ENCODE results near the gene EIF3K.
A peak's percentile ranks its signal among the peaks of the same experiment; 100 is the strongest.
"Not testable (repeated sequence)": the region's sequence is repeated elsewhere in the genome, so short reads cannot be mapped to it uniquely, and the experiment has no call there.

EIF3K gene

DNA sequence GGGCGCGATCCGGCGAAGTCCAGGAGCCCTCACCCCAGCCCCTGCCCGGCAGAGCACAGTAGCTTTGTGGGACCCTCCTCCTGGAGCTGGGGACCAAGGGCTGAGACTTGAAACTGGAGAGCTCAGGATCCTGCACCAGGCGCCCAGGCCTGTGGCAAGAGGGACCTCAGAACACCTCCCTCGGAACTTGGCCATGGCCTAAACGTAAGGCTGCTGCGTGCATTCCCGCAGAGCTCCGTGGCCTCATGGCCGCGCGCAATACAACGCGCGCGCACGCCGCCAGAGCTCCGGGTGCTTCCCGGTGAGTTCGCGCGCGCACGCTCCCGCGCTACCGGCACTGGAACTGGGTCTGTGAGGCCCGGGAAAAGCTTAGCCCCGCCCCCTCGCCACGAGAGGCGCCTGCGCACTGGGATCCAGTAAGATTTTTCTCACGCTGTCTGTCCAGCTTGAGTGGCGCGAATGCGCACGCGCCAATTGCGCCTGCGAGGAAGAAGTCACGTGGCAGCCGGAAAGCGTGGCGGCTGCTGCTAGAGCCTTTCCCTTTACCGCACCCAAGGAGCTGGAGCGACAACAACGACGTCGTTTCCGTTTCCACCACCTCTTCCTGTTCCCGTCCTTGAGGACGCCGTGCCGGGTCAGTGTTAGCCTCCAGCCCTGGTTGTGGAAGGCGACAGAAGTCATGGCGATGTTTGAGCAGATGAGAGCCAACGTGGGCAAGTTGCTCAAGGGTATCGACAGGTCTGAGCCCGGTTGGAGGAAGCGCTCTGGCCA lies at the start of gene EIF3K:
EIF3K (plus strand) TSS at position 599 of the 771 bp plus-strand sequence; CDS start at position 680, 81 bp downstream.
- DNase-seq (ENCODE audit: low read depth), result peak; percentile 98

DNA sequence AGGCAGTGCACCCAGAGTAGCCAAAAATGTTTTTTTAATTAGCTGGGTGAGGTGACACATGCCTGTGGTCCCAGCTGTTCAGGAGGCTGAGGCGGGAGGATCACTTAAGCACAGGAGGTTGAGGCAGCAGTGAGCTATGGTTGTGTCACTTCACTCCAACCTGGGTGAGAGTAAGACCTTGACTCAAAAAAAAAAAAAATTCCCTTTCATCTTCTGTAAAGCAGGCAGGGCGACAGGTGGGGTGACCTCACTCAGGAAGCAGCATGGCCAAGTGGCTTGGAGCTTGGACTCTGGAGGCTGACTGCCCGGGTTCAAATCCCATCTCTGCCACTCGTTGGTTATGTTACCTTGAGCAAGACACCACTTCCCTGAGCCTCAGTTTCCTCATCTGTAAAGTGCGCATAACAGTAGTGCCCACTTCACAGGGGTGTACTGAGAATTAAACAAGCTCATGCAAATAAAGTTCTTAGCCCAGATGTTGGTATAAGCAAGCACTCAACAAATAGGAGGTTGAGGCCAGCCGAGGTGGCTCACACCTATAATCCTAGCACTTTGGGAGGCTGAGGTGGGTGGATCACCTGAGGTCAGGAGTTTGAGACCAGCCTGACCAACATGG lies 49.5 kb upstream of the EIF3K start:
- DNase-seq (ENCODE audit: low read depth), result no peak

DNA sequence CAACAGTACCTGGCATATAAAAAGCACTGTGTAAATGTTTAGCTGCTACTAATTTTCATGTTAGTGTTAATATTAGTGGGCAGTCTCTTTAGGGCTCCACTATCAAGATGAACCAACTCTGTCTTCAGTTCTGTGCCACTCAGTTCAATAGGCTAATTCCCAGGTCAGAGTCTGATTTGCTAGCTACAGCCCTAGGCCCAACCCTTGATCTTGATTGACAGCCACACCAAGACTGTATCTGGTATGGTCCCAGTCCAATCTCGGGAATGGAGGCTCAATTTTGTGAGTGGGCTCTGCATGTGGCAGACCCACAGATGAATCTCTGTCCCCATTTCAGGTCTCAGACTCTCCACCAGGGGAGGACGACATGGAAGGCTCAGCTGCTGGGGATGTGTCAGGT lies 47.3 kb upstream of the EIF3K start:
- no peak for DNase-seq (ENCODE audit: low read depth)

DNA sequence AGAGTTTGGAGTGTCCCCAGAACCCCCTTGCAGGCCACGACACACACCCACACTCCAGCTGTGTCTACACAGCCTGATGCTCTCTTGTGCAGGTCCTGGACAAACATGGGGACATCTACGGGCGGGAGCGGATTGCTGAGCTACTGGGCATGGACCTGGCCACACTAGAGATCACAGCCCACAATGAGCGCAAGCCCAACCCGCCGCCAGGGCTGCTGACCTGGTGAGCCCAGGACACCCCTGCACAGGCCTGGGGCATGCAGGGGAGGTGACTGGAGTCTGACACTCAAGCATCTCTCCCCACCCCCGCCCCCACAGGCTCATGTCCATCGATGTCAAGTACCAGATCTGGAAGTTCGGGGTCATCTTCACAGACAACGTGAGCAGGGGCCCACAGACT lies 41.2 kb upstream of the EIF3K start:
- no peak for DNase-seq (ENCODE audit: low read depth)

GRCh38 chr19:38579304-38579703 lies 39.7 kb upstream of the EIF3K start:
- DNase-seq (ENCODE audit: low read depth), result not testable (repeated sequence)

DNA sequence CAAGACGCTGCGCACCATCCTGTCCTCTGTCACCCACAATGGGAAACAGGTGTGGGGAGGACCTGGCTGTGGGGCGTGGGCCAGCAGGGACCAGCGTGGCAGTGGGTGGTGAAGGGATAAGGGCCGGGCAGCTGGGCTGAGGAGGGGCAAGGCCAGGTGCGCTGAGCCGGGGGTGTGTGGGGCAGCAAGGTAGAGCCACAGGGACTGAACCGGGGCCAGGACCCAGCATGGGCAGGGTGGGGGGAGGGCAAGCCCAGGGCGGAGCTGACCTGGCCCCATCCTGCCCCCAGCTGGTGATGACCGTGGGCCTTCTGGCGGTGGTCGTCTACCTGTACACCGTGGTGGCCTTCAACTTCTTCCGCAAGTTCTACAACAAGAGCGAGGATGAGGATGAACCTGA lies 38.9 kb upstream of the EIF3K start:
- DNase-seq (ENCODE audit: low read depth), result no peak

GRCh38 chr19:38583219-38583984 lies 35.6 kb upstream of the EIF3K start:
- DNase-seq (ENCODE audit: low read depth), result no peak

GRCh38 chr19:38583985-38584305 lies 35.0 kb upstream of the EIF3K start:
- no peak for DNase-seq (ENCODE audit: low read depth)

- DNase-seq (ENCODE audit: low read depth), result no peak
Observed at GRCh38 chr19:38587562-38587961, 31.4 kb upstream of the EIF3K start.

- no peak for DNase-seq (ENCODE audit: low read depth)
Observed at GRCh38 chr19:38588041-38588440, 30.9 kb upstream of the EIF3K start.

DNA sequence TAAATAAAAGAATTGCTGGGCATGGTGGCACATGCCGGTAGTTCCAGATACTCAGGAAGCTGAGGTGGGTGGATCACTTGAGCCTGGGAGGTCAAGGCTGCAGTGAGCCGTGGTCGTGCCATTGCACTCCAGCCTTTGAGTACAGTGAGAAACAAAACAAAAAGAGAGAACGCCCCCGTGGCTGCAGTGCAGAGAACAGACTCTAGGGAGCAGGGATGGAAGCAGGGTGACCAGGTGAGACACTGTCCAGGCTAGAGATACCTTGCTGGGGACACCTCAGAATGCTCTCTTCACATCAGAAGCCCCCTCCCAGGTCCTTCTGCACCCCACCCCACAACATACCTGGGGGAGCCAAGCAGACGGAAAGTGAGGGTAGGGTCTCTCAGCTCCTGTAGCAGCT lies 26.0 kb upstream of the EIF3K start:
- DNase-seq (ENCODE audit: low read depth), result no peak

- peak; percentile 9 for DNase-seq (ENCODE audit: low read depth)
Observed at GRCh38 chr19:38596057-38596981, 22.7 kb upstream of the EIF3K start.

DNA sequence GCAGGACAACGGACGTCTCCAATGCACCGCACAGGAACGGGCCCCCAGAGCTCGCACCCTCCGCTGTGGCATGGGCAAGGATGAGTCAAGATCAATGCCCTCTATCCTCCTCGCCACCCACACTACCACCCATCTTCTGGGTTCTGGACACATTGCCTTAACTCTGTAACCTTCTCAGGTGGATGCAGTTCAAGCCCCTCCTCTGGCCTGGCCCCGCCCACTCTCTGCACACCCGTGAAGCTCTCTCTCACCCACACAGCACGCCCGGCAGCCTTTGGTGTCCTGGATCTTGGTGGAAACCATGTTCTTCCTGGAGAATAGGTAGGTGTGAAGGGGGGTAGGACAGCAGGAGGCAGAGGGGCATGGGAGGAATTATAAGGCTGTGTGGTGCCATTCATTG lies 21.9 kb upstream of the EIF3K start:
- no peak for DNase-seq (ENCODE audit: low read depth)

DNA sequence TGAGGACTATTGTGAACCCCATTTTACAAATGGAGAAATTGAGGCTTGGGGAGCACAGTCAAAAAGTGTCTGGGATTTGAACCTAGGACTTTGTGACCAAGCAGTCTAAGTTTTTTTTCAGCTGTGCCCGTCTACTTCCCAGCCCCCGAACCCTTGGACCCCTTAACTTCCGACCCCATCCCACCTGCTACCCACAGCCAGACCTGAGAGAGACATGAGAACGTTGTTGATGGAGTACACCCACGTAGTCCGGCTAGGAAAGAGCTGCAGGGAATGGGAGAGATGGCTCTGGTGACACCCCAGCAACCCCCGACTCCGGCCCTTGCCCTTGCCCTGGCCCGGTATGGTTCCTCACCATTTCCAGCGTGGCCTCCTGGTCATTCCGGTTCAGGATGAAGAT lies 19.3 kb upstream of the EIF3K start:
- DNase-seq (ENCODE audit: low read depth), result no peak

DNA sequence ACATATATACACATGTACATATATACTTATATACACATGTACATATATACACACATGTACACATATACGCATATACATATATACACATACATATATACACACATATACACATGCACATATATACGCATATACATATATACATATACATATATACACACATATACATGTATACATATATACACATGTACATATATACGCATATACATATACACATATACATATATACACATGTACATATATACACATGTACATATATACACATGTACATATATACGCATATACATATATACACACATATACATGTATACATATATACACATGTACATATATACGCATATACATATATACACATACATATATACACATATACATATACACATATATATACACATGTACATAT lies 16.1 kb upstream of the EIF3K start:
- not testable (repeated sequence) for DNase-seq (ENCODE audit: low read depth)

GRCh38 chr19:38606131-38606530 lies 12.9 kb upstream of the EIF3K start:
- no peak for DNase-seq (ENCODE audit: low read depth)

GRCh38 chr19:38614289-38614688 lies 4.7 kb upstream of the EIF3K start:
- DNase-seq (ENCODE audit: low read depth), result no peak

GRCh38 chr19:38615007-38615581 lies 3.9 kb upstream of the EIF3K start:
- no peak for DNase-seq (ENCODE audit: low read depth)

GRCh38 chr19:38616265-38616664 lies 2.7 kb upstream of the EIF3K start:
- DNase-seq (ENCODE audit: low read depth), result no peak

- DNase-seq (ENCODE audit: low read depth), result no peak
Observed at GRCh38 chr19:38617283-38617763, 1.7 kb upstream of the EIF3K start.

DNA sequence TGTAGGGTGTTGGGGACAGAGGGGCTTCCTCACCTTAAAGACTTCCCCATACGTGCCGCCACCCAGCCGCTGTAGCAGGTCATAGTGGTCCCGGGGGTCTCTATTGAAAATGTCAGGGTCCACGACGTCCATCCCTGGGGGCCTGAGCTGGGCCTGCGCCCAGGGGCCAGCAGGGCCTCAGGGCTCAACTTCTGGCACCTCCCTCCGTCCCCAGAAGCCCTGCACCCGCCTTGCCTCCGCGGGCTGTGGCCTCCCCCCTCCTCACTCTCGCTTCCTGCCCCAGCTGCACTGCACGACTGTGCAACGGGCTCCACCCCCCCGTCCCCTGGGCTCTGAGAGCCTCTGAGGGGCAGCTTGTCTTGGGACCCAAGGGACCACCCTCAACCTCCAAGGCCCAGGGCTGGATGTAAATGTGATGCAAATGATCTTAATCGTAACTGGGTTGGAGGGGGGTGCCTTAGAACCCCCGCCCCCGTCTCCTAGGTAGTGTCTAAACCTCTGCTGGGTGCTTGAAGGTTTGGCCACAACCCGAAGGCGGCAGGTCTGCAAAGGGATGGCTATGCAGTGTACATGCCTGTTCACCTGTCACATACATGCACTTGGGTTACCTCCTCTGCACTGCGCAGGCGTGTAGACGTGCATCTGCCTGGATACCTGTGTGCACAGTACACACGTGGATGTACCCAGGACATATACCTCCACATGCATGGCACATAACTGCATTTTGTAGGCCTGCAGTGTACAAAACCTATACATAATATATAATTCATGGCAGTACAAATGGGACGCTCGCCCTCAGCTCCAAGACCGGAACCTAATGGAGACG lies 1.0 kb upstream of the EIF3K start, which contains the start of gene MAP4K1:
MAP4K1 (minus strand) TSS at position 190 of the 826 bp plus-strand sequence; CDS start at position 132, 58 bp downstream.
- peak; percentile 46 for DNase-seq (ENCODE audit: low read depth)

Measured in stimulated activated CD8-positive, alpha-beta memory T cell treated with anti-CD3 and anti-CD28 coated beads, Interleukin-7, amount 100 ng/mL, for 24 hours (primary cell).